ENCODE data around the gene SSTR3.

GRCh38 chr22:37256075-37256726, 43.9 kb upstream of the SSTR3 start:
- TF ChIP-seq GABPA (IDR thresholded peaks at IDR 0.05 in 1 of 2, conservative IDR thresholded peaks at IDR 0.05 in 1 of 2) (no peak), NR2F2 (IDR thresholded peaks at IDR 0.05) (no peak), ATF3 (IDR thresholded peaks at IDR 0.05) (no peak)

Measured in liver (tissue), 2 donors.